ENCODE results near the gene NTN1. TPM values are rescaled to one million over a fixed set of nuclear protein-coding genes. Genes with fewer than 3 reads are reported as not detected.

The NTN1 gene
- total RNA-seq, 2 donors from 2014 or later = 17.0 to 40.4 TPM

DNA sequence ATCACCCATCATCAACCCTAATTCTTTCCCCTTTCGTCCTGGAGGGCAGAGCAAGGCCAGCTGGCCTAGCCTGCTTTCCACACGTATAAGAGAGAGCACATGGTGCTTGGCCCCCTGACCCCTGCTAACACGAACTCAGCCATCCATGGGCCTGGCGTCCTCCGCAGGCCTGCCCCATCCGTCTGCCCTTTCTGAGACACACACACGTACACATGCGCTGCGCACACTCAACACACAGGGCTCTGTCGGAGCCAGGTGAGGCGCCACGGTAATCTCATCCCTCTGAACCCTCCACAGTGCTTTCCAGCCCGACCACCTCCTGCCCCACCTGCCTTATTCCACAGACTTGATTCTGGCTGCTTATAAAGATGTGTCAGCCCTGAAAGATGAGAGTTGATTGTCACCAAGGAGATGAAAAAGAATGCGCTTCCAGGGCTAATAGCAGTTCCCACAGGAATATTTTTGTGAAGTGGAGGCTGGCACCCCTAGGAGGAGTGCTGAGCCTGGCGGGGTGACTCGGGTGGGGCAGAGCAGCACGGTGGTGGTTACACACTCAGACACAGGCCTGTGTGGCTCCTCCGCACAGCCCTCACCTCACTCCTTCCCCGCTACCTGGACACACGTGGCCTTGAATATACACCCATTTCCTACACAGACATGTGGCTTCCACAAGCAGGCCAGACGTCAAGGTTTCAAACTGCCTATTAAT lies 228.1 kb downstream of the NTN1 start:
- Mint-ChIP-seq H3K27ac (no peak overlapping the region), H3K36me3 (ENCODE audit: low read depth) (peaks cover 9% of the 10 kb centered on the region), H3K4me1 (peaks cover 7% of the 10 kb centered on the region), H3K9me3 (no peaks in the 10 kb centered on the region), H3K4me3 (no peak overlapping the region), H3K27me3 (ENCODE audit: insufficient read depth) (no peaks in the 10 kb centered on the region)
- TF ChIP-seq, protein P1, sequence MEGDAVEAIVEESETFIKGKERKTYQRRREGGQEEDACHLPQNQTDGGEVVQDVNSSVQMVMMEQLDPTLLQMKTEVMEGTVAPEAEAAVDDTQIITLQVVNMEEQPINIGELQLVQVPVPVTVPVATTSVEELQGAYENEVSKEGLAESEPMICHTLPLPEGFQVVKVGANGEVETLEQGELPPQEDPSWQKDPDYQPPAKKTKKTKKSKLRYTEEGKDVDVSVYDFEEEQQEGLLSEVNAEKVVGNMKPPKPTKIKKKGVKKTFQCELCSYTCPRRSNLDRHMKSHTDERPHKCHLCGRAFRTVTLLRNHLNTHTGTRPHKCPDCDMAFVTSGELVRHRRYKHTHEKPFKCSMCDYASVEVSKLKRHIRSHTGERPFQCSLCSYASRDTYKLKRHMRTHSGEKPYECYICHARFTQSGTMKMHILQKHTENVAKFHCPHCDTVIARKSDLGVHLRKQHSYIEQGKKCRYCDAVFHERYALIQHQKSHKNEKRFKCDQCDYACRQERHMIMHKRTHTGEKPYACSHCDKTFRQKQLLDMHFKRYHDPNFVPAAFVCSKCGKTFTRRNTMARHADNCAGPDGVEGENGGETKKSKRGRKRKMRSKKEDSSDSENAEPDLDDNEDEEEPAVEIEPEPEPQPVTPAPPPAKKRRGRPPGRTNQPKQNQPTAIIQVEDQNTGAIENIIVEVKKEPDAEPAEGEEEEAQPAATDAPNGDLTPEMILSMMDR (conservative IDR thresholded peaks at IDR 0.05) = no peak
- Histone ChIP-seq H3K9me3 (ENCODE audit: control insufficient read depth, low read length) (no peaks in the 10 kb centered on the region), H3K36me3 (ENCODE audit: control insufficient read depth, insufficient read depth, low read length) (no peaks in the 10 kb centered on the region), H3K4me3 (ENCODE audit: low read length) (no peak overlapping the region), H3K9ac (ENCODE audit: extremely low read depth, low read length, poor library complexity, severe bottlenecking) (no peak overlapping the region), H3K27ac (ENCODE audit: low read depth, low read length) (no peak overlapping the region), H3K27me3 (ENCODE audit: control insufficient read depth, insufficient read depth, low read length, poor library complexity, severe bottlenecking) (no peaks in the 10 kb centered on the region), H3K4me1 (ENCODE audit: control insufficient read depth, insufficient read depth, low read length) (no peaks in the 10 kb centered on the region)
- DNase-seq = no peak
- WGBS, 2 experiments (ENCODE audit: insufficient coverage in 1 of 2, insufficient read length in 1 of 2) = 76 to 89% methylated on average over 14 to 21 of the region's 21 CpGs

DNA sequence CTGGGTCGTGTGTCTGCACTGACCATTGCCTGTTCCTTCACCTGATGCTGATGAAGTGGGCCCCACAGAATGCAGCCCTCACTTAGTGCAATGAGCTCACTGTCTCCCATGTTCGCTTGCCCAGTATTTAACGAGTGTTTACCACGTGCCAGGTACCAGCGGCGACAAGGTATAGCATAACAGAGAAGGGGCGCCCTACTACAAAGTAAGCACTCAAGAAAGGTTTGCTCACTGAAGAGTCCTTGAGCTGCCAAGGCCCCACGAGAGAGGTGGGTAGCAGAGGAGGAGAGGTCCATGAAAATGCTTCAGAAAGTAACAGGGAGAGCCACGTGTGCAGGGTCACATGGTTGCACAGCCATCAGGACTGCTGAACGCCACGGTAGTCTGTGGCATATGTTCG lies 230.0 kb downstream of the NTN1 start:
- peaks cover 9% of the 10 kb centered on the region for H3K36me3 Mint-ChIP-seq (ENCODE audit: low read depth)
- Histone ChIP-seq H3K27ac (ENCODE audit: low read depth, low read length) (no peak overlapping the region), H3K4me3 (ENCODE audit: low read length) (no peak overlapping the region), H3K4me1 (ENCODE audit: control insufficient read depth, insufficient read depth, low read length) (peaks cover 4% of the 10 kb centered on the region), H3K27me3 (ENCODE audit: control insufficient read depth, insufficient read depth, low read length, poor library complexity, severe bottlenecking) (no peaks in the 10 kb centered on the region), H3K9ac (ENCODE audit: extremely low read depth, low read length, poor library complexity, severe bottlenecking) (no peak overlapping the region), H3K9me3 (ENCODE audit: control insufficient read depth, low read length) (no peaks in the 10 kb centered on the region), H3K36me3 (ENCODE audit: control insufficient read depth, insufficient read depth, low read length) (no peaks in the 10 kb centered on the region)
- TF ChIP-seq, protein P1 (conservative IDR thresholded peaks at IDR 0.05) = no peak
- 85 to 90% methylated on average over 12 of the region's 12 CpGs for WGBS, 2 experiments (ENCODE audit: insufficient coverage in 1 of 2, insufficient read length in 1 of 2)
- H3K27me3 Mint-ChIP-seq (ENCODE audit: insufficient read depth) = no peaks in the 10 kb centered on the region
- DNase-seq = no peak
- H3K4me1 Mint-ChIP-seq = peaks cover 7% of the 10 kb centered on the region
- no peak overlapping the region for H3K27ac Mint-ChIP-seq
- no peak overlapping the region for H3K4me3 Mint-ChIP-seq
- H3K9me3 Mint-ChIP-seq = no peaks in the 10 kb centered on the region

DNA sequence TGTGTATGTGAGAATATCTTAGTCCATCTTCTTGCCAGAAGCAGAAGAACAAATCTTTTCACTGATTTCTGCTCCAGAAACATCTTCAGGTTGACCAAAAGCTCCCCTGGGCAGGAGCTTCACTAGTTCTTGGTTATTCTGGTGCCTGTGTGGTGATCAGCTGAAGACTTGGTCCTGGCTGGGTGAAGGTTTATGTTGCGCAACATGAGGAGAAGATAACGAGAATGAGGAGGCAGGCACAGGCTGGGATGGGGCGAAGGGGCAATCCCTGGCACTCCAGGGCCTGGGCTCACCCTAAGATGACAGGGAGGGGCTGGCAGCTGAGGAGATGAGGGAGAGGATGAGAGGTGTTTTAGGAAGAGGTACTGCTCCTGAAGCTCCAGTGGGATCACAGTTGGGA lies 232.0 kb downstream of the NTN1 start:
- no peak overlapping the region for H3K27ac ChIP-seq (ENCODE audit: low read depth, low read length)
- H3K27me3 ChIP-seq (ENCODE audit: control insufficient read depth, insufficient read depth, low read length, poor library complexity, severe bottlenecking) = no peaks in the 10 kb centered on the region
- no peak overlapping the region for H3K4me3 Mint-ChIP-seq
- H3K9me3 ChIP-seq (ENCODE audit: control insufficient read depth, low read length) = no peaks in the 10 kb centered on the region
- WGBS, 2 experiments (ENCODE audit: insufficient coverage in 1 of 2, insufficient read length in 1 of 2) = 93 to 95% methylated on average over 2 to 3 of the region's 3 CpGs
- H3K9me3 Mint-ChIP-seq = no peaks in the 10 kb centered on the region
- H3K4me3 ChIP-seq (ENCODE audit: low read length) = no peak overlapping the region
- no peaks in the 10 kb centered on the region for H3K36me3 ChIP-seq (ENCODE audit: control insufficient read depth, insufficient read depth, low read length)
- H3K36me3 Mint-ChIP-seq (ENCODE audit: low read depth) = peaks cover 9% of the 10 kb centered on the region
- H3K9ac ChIP-seq (ENCODE audit: extremely low read depth, low read length, poor library complexity, severe bottlenecking) = no peak overlapping the region
- H3K4me1 Mint-ChIP-seq = peaks cover 19% of the 10 kb centered on the region
- no peak for DNase-seq
- H3K4me1 ChIP-seq (ENCODE audit: control insufficient read depth, insufficient read depth, low read length) = peaks cover 9% of the 10 kb centered on the region
- no peak overlapping the region for H3K27ac Mint-ChIP-seq
- TF ChIP-seq, protein P1 (conservative IDR thresholded peaks at IDR 0.05) = no peak
- no peaks in the 10 kb centered on the region for H3K27me3 Mint-ChIP-seq (ENCODE audit: insufficient read depth)
